ENCODE data around the gene ALG6. TPM values are rescaled to one million over a fixed set of nuclear protein-coding genes. Genes with fewer than 3 reads are reported as not detected.
A peak's percentile ranks its signal among the peaks of the same experiment; 100 is the strongest.
"Not testable (repeated sequence)": the region's sequence is repeated elsewhere in the genome, so short reads cannot be mapped to it uniquely, and the experiment has no call there.

Gene ALG6
- total and polyA plus RNA-seq, 2 donors: 6.9 to 40.4 TPM

- WGBS: 46% methylated on average over 2 of the region's 2 CpGs
- DNase-seq (ENCODE audit: extremely low spot score): peak; percentile 20
- no peaks in the 10 kb centered on the region for H3K4me1 ChIP-seq (ENCODE audit: insufficient read depth)
- H3K4me3 ChIP-seq (ENCODE audit: low read depth, low read length): no peak overlapping the region
- no peak overlapping the region for H3K27ac ChIP-seq (ENCODE audit: low read depth)
- H3K36me3 ChIP-seq (ENCODE audit: insufficient read depth): peaks cover 2% of the 10 kb centered on the region
Measured at GRCh38 chr1:63411066-63411465, 43.6 kb downstream of the ALG6 start.

- peaks cover 2% of the 10 kb centered on the region for H3K36me3 ChIP-seq (ENCODE audit: insufficient read depth)
- no peak for DNase-seq (ENCODE audit: extremely low spot score)
- WGBS: 85% methylated on average over 1 of the region's 1 CpG
- no peak overlapping the region for H3K4me3 ChIP-seq (ENCODE audit: low read depth, low read length)
- no peak overlapping the region for H3K27ac ChIP-seq (ENCODE audit: low read depth)
- no peaks in the 10 kb centered on the region for H3K4me1 ChIP-seq (ENCODE audit: insufficient read depth)
Measured at GRCh38 chr1:63413394-63413793, 46.0 kb downstream of the ALG6 start.

- DNase-seq (ENCODE audit: extremely low spot score): no peak
- peaks cover 2% of the 10 kb centered on the region for H3K36me3 ChIP-seq (ENCODE audit: insufficient read depth)
- WGBS: 74% methylated on average over 3 of the region's 3 CpGs
- no peak overlapping the region for H3K27ac ChIP-seq (ENCODE audit: low read depth)
- no peak overlapping the region for H3K4me3 ChIP-seq (ENCODE audit: low read depth, low read length)
- no peaks in the 10 kb centered on the region for H3K4me1 ChIP-seq (ENCODE audit: insufficient read depth)
Measured at GRCh38 chr1:63414691-63415365, 47.4 kb downstream of the ALG6 start.

DNA sequence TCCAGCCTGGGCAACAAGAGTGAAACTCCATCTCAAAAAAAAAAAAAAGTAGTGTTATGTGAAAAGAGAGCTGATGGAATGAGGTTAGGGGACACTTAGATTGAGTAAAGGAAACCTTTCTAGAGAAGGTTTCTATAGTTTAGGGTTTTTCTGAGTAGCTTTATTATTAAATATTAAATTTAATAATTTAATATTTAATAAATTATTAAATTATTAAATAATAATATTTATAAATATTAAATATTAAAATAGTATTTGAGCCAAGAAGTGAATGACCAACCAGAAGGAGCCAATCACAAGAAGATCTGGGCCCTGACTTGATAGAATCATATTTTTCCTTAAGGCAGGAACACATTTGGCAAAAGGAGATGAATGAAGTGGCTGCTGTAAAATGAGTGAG is 50.7 kb downstream of the ALG6 start:
- Histone ChIP-seq H3K27ac (ENCODE audit: low read depth) (no peak overlapping the region), H3K4me1 (ENCODE audit: insufficient read depth) (no peaks in the 10 kb centered on the region), H3K36me3 (ENCODE audit: insufficient read depth) (peaks cover 1% of the 10 kb centered on the region), H3K4me3 (ENCODE audit: low read depth, low read length) (no peak overlapping the region)
- DNase-seq (ENCODE audit: extremely low spot score): no peak

GRCh38 chr1:63420746-63421145 is 53.3 kb downstream of the ALG6 start:
- WGBS: 93% methylated on average over 1 of the region's 1 CpG
- H3K36me3 ChIP-seq (ENCODE audit: insufficient read depth); H3K27ac ChIP-seq (ENCODE audit: low read depth); DNase-seq (ENCODE audit: extremely low spot score); H3K4me1 ChIP-seq (ENCODE audit: insufficient read depth); H3K4me3 ChIP-seq (ENCODE audit: low read depth, low read length): not testable (repeated sequence)

DNA sequence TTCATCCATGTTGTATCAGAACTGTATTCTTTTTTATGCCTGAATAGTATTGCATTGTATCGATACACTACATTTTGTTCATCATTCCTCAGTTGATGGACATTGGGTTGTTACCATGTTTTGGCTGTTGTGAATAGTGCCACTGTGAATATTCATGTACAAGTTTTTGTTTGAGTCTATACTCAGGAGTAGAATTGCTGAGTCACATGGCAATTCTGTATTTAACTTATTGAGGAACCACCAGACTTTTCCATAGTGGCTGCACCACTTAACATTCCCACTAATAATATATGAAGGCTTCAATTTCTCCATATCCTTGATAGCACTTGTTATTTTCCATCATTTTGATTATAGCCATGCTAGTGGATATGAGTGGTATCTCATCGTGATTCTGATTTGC is 56.2 kb downstream of the ALG6 start:
- no peak overlapping the region for H3K4me3 ChIP-seq (ENCODE audit: low read depth, low read length)
- no peak overlapping the region for H3K27ac ChIP-seq (ENCODE audit: low read depth)
- 98% methylated on average over 2 of the region's 2 CpGs for WGBS
- no peak for DNase-seq (ENCODE audit: extremely low spot score)
- peaks cover 1% of the 10 kb centered on the region for H3K36me3 ChIP-seq (ENCODE audit: insufficient read depth)
- no peaks in the 10 kb centered on the region for H3K4me1 ChIP-seq (ENCODE audit: insufficient read depth)

DNA sequence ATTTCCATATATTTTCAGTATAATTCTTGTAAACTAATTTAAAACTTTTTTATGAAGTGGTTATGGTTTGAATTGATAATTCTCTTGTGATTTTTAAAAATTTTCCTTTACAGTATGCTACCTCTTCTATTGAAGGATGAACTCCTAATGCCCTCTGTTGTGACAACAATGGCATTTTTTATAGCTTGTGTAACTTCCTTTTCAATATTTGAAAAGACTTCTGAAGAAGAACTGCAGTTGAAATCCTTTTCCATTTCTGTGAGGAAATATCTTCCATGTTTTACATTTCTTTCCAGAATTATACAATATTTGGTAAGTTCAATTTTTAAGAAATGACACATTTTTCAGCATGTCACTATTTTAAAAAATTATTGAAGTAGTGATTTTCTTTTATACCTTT is 61.4 kb downstream of the ALG6 start:
- H3K36me3 ChIP-seq (ENCODE audit: insufficient read depth): peaks cover 1% of the 10 kb centered on the region
- no peaks in the 10 kb centered on the region for H3K4me1 ChIP-seq (ENCODE audit: insufficient read depth)
- H3K4me3 ChIP-seq (ENCODE audit: low read depth, low read length): no peak overlapping the region
- DNase-seq (ENCODE audit: extremely low spot score): no peak
- no peak overlapping the region for H3K27ac ChIP-seq (ENCODE audit: low read depth)

- H3K4me1 ChIP-seq (ENCODE audit: insufficient read depth): no peaks in the 10 kb centered on the region
- no peak for DNase-seq (ENCODE audit: extremely low spot score)
- no peak overlapping the region for H3K27ac ChIP-seq (ENCODE audit: low read depth)
- H3K36me3 ChIP-seq (ENCODE audit: insufficient read depth): peaks cover 1% of the 10 kb centered on the region
- H3K4me3 ChIP-seq (ENCODE audit: low read depth, low read length): no peak overlapping the region
Measured at GRCh38 chr1:63429281-63429680, 61.9 kb downstream of the ALG6 start.

DNA sequence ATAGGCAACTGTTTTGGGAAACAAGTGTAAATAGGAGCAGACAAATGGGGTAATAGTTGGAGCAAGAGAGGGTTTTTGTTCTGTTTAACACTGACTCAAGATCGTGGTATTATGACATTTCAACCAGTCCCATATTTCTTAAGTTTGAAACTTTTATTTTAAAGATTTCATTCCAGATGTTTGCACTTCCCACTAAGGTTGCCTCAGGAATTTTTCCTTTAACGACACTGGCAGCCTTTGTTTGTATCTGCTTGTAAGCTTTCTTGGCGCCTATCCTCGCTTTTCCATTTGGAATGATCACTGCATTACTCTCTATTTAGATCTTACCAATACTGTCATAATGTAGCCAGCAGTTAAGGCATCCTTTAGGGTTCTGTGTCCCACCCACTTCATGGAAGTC is 67.7 kb downstream of the ALG6 start:
- Histone ChIP-seq H3K36me3 (ENCODE audit: insufficient read depth) (peaks cover 3% of the 10 kb centered on the region), H3K4me1 (ENCODE audit: insufficient read depth) (no peaks in the 10 kb centered on the region), H3K4me3 (ENCODE audit: low read depth, low read length) (no peak overlapping the region), H3K27ac (ENCODE audit: low read depth) (no peak overlapping the region)
- 45% methylated on average over 4 of the region's 4 CpGs for WGBS
- DNase-seq (ENCODE audit: extremely low spot score): no peak

- H3K4me3 ChIP-seq (ENCODE audit: low read depth, low read length): no peak overlapping the region
- H3K27ac ChIP-seq (ENCODE audit: low read depth): no peak overlapping the region
- H3K36me3 ChIP-seq (ENCODE audit: insufficient read depth): peaks cover 3% of the 10 kb centered on the region
- H3K4me1 ChIP-seq (ENCODE audit: insufficient read depth): no peaks in the 10 kb centered on the region
- DNase-seq (ENCODE audit: extremely low spot score): no peak
Measured at GRCh38 chr1:63442141-63442475, 74.7 kb downstream of the ALG6 start.

GRCh38 chr1:63448731-63449246 is 81.4 kb downstream of the ALG6 start:
- 78% methylated on average over 3 of the region's 3 CpGs for WGBS
- no peak overlapping the region for H3K27ac ChIP-seq (ENCODE audit: low read depth)

GRCh38 chr1:63450416-63450815 is 83.0 kb downstream of the ALG6 start:
- Histone ChIP-seq H3K4me1 (ENCODE audit: insufficient read depth) (no peaks in the 10 kb centered on the region), H3K27ac (ENCODE audit: low read depth) (no peak overlapping the region), H3K36me3 (ENCODE audit: insufficient read depth) (no peaks in the 10 kb centered on the region), H3K4me3 (ENCODE audit: low read depth, low read length) (no peak overlapping the region)
- 42% methylated on average over 1 of the region's 1 CpG for WGBS
- DNase-seq (ENCODE audit: extremely low spot score): no peak

More at GRCh38 chr1:63448731-63449246, 81.4 kb downstream of the ALG6 start:
- no peaks in the 10 kb centered on the region for H3K4me1 ChIP-seq (ENCODE audit: insufficient read depth)
- H3K4me3 ChIP-seq (ENCODE audit: low read depth, low read length): no peak overlapping the region
- H3K36me3 ChIP-seq (ENCODE audit: insufficient read depth): no peaks in the 10 kb centered on the region
- no peak for DNase-seq (ENCODE audit: extremely low spot score)

GRCh38 chr1:63453232-63453631 is 85.8 kb downstream of the ALG6 start:
- no peaks in the 10 kb centered on the region for H3K36me3 ChIP-seq (ENCODE audit: insufficient read depth)
- no peak for DNase-seq (ENCODE audit: extremely low spot score)
- H3K4me3 ChIP-seq (ENCODE audit: low read depth, low read length): no peak overlapping the region
- no peaks in the 10 kb centered on the region for H3K4me1 ChIP-seq (ENCODE audit: insufficient read depth)
- WGBS: 96% methylated on average over 2 of the region's 2 CpGs
- no peak overlapping the region for H3K27ac ChIP-seq (ENCODE audit: low read depth)

GRCh38 chr1:63454269-63454668 is 86.8 kb downstream of the ALG6 start:
- no peak for DNase-seq (ENCODE audit: extremely low spot score)
- H3K27ac ChIP-seq (ENCODE audit: low read depth): no peak overlapping the region
- no peak overlapping the region for H3K4me3 ChIP-seq (ENCODE audit: low read depth, low read length)
- no peaks in the 10 kb centered on the region for H3K4me1 ChIP-seq (ENCODE audit: insufficient read depth)
- H3K36me3 ChIP-seq (ENCODE audit: insufficient read depth): no peaks in the 10 kb centered on the region

DNA sequence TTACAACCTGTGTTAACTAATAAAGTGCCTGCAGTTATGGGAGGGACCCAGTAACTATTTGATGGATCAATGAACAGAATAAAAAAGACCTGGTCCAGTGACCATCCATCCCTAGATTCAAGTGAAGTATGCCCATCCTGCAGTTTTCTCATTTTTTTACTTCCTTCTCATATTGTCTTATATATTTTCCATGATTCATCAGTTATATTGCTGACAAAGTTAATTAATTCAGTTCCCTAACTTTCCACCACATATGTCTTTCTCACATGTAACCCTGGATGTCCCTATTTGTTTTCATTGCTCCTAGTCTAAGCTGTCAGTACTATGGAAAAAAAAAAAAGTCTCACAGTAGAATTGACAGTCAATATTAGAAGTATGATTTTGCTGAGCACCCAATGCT is 91.3 kb downstream of the ALG6 start:
- no peak for DNase-seq (ENCODE audit: extremely low spot score)
- H3K4me1 ChIP-seq (ENCODE audit: insufficient read depth): no peaks in the 10 kb centered on the region
- no peak overlapping the region for H3K27ac ChIP-seq (ENCODE audit: low read depth)
- H3K4me3 ChIP-seq (ENCODE audit: low read depth, low read length): no peak overlapping the region
- no peaks in the 10 kb centered on the region for H3K36me3 ChIP-seq (ENCODE audit: insufficient read depth)

All from urinary bladder (tissue), 4 donors.